Endothelial cell of umbilical vein (primary cell): Measurements from ENCODE around the gene SNAP23. TPM values are rescaled to one million over a fixed set of nuclear protein-coding genes. Genes with fewer than 3 reads are reported as not detected.

Experiments used
- BruUV-seq: library from RNA; stranded (reverse); fragments of 400-500 nt; replicated peaks from 2 replicates; lab custom pipeline; 2021; lab: Mats Ljungman, UMichigan
- CTCF ChIA-PET: fragments of 300-600, 350-600 bp; sonication (Branson Sonifier 250); formaldehyde crosslinking; loops from one replicate; lab custom pipeline; 2021; ENCODE audit warnings: antibody characterized with exemption, inconsistent platforms; lab: Charles Lee
- POLR2A ChIA-PET: fragments of 300-600, 350-600 bp; sonication (Branson Sonifier 250); formaldehyde crosslinking; loops from one replicate; lab custom pipeline; 2021; ENCODE audit warnings: antibody characterized with exemption, inconsistent platforms; lab: Charles Lee
- DNase-seq: peaks from one replicate; pipeline ENCODE4 v3.0.0-alpha.2; 2011; ENCODE audit warnings: low read depth, low spot score
- FAIRE-seq: peaks from 2 replicates; lab custom pipeline; 2011; peaks lifted over from hg19 to GRCh38; lab: Jason Lieb, UNC
- H2AFZ ChIP-seq: 2 replicates; pipeline ENCODE4 v1.6.0; 2012; ENCODE audit warnings: low read depth, low read length, control low read depth, inconsistent platforms
- H3K27ac ChIP-seq: 2 replicates; pipeline ENCODE4 v1.5.1; 2011; ENCODE audit warnings: low read depth, mild to moderate bottlenecking, control low read depth, low read length, moderate library complexity; ENCODE audit not compliant: insufficient read depth
- H3K27me3 ChIP-seq, 2 experiments: 2 replicates each; pipeline versions ENCODE4 v1.6.0 to v1.6.1; 2011; ENCODE audit warnings: low read length in 2 of 2, mixed read lengths in 1 of 2; ENCODE audit not compliant: control insufficient read depth in 2 of 2, insufficient read depth in 2 of 2
- H3K36me3 ChIP-seq, 2 experiments: 2 replicates in 1 of 2; 3 replicates in 1 of 2; pipeline ENCODE4 v1.5.1; 2011; ENCODE audit warnings: low read length in 2 of 2, mild to moderate bottlenecking in 1 of 2, moderate library complexity in 1 of 2; ENCODE audit not compliant: control insufficient read depth in 2 of 2, insufficient read depth in 2 of 2; ENCODE audit errors: extremely low read depth in 1 of 2
- H3K4me1 ChIP-seq: 3 replicates; pipeline ENCODE4 v1.5.1; 2011; ENCODE audit warnings: mild to moderate bottlenecking, low read length; ENCODE audit not compliant: control insufficient read depth, insufficient read depth; ENCODE audit errors: extremely low read depth
- H3K4me2 ChIP-seq: 2 replicates; pipeline ENCODE4 v1.6.1; 2011; ENCODE audit warnings: low read length, control low read depth, mixed read lengths; ENCODE audit not compliant: insufficient read depth
- H3K4me3 ChIP-seq, 3 experiments: fragments of 200-600 bp in 1 of 3; sonication (generic), shearing (Covaris generic) in 1 of 3; replicated peaks in 1 of 3; 2 replicates each; pipeline ENCODE4 v1.5.1; 2011 to 2016; ENCODE audit warnings: control low read depth in 3 of 3, low read length in 3 of 3, mild to moderate bottlenecking in 2 of 3, inconsistent platforms in 1 of 3, low read depth in 1 of 3, moderate library complexity in 1 of 3; ENCODE audit not compliant: insufficient read depth in 1 of 3
- H3K79me2 ChIP-seq: 2 replicates; pipeline ENCODE4 v1.6.0; 2012; ENCODE audit warnings: low read length, inconsistent platforms; ENCODE audit not compliant: control insufficient read depth, insufficient read depth
- H3K9ac ChIP-seq: replicated peaks from 2 replicates; pipeline ENCODE3; 2011; ENCODE audit warnings: low read length, control low read depth; ENCODE audit not compliant: insufficient read depth; ENCODE audit errors: extremely low read depth
- H3K9me1 ChIP-seq: replicated peaks from 3 replicates; pipeline ENCODE4 v1.6.0; 2011; ENCODE audit warnings: mild to moderate bottlenecking, low read length; ENCODE audit not compliant: control insufficient read depth, insufficient read depth; ENCODE audit errors: extremely low read depth
- H3K9me3 ChIP-seq: replicated peaks from 2 replicates; pipeline ENCODE4 v1.5.1; 2012; ENCODE audit warnings: low read length, inconsistent platforms; ENCODE audit not compliant: control insufficient read depth, insufficient read depth
- H4K20me1 ChIP-seq: replicated peaks from 2 replicates; pipeline ENCODE3; 2011; ENCODE audit warnings: mild to moderate bottlenecking, low read length; ENCODE audit not compliant: control insufficient read depth, insufficient read depth; ENCODE audit errors: extremely low read depth
- EZH2 ChIP-seq: IDR thresholded peaks from 2 replicates; pipeline ENCODE4 v1.6.1; 2012; ENCODE audit warnings: borderline replicate concordance, low read depth, mild to moderate bottlenecking, moderate library complexity, low read length, inconsistent platforms; ENCODE audit not compliant: severe bottlenecking
- FOS ChIP-seq: IDR thresholded peaks from 2 replicates; pipeline ENCODE4 v1.6.1; 2011; ENCODE audit warnings: mild to moderate bottlenecking, low read length, moderate library complexity, borderline replicate concordance; ENCODE audit not compliant: insufficient read depth
- GATA2 ChIP-seq: IDR thresholded peaks from 2 replicates; pipeline ENCODE4 v1.7.0; 2011; ENCODE audit warnings: low read depth, mild to moderate bottlenecking, moderate library complexity, mixed read lengths, low read length; ENCODE audit not compliant: insufficient read length, insufficient read depth
- JUN ChIP-seq: IDR thresholded peaks from 2 replicates; pipeline ENCODE4 v1.6.1; 2011; ENCODE audit warnings: borderline replicate concordance, low read depth; ENCODE audit not compliant: insufficient read length, insufficient read depth
- MAX ChIP-seq: IDR thresholded peaks from 2 replicates; pipeline ENCODE4 v1.6.1; 2011; ENCODE audit not compliant: insufficient read depth, insufficient read length
- MYC ChIP-seq: IDR thresholded peaks from one replicate; pipeline ENCODE4 v1.6.1; 2011; ENCODE audit warnings: mild to moderate bottlenecking, low read depth, low read length
- POLR2A ChIP-seq: IDR thresholded peaks from 2 replicates; pipeline ENCODE4 v1.6.1; 2012; ENCODE audit warnings: low read depth, mild to moderate bottlenecking, control low read depth, low read length
- POLR2AphosphoS5 ChIP-seq: IDR thresholded peaks from 2 replicates; pipeline ENCODE4 v1.6.1; 2012; ENCODE audit warnings: low read depth, mild to moderate bottlenecking, control low read depth, low read length, moderate library complexity; ENCODE audit not compliant: insufficient read depth
- dilution Hi-C: fragments of 300-500 bp; cut with MboI; formaldehyde crosslinking; loops from one replicate; pipeline ENCODE4 v1.15.0; 2019; ENCODE audit warnings: low sequenced_read_pairs; ENCODE audit not compliant: extremely low pct_ligation_motif_present
- intact Hi-C: fragments of 100-400 bp; cut with micrococcal nuclease; formaldehyde crosslinking; loops from one replicate; pipeline ENCODE4 v1.10.0; 2022
- polyA plus RNA-seq, 4 experiments: library from polyadenylated mRNA; depleted of rRNA in 3 of 4; stranded (reverse) in 3 of 4; unstranded in 1 of 4; fragments of >200 nt; gene quantifications; 2 replicates each; pipeline versions ENCODE4 v1.2.1 to v1.2.3, GENCODE V29; 2011 to 2012; ENCODE audit warnings: missing spikeins in 1 of 4
- total RNA-seq: library from RNA; stranded (reverse); gene quantifications from 2 replicates; pipeline ENCODE4 v1.2.3, GENCODE V29; 2021
- TF ChIP-seq, protein P1 (sequence below), 2 donors: IDR thresholded peaks; 1 replicate in 1 of 2; 2 replicates in 1 of 2; pipeline ENCODE4 v1.5.1; 2011; ENCODE audit warnings: low read length in 2 of 2, mild to moderate bottlenecking in 2 of 2, moderate library complexity in 2 of 2, control low read depth in 1 of 2, inconsistent platforms in 1 of 2, low read depth in 1 of 2; ENCODE audit not compliant: insufficient read depth in 1 of 2; ENCODE audit errors: extremely low read depth in 1 of 2

Gene SNAP23
- total and polyA plus RNA-seq, 2 donors (not counting 3 experiments of a cell fraction or from before 2014, with no cell fraction given), result 141 to 152 TPM

GRCh38 chr15:42533246-42533645 is 37.8 kb downstream of the SNAP23 start:
- intact Hi-C loops, result no loop called here
- no peak for DNase-seq
- POLR2A ChIA-PET, result interaction anchor here (0.6 kb wide), 1 partner anchor 117 kb away, joined by 6 read pairs; no protein-coding TSS in a partner anchor

More at GRCh38 chr15:42533246-42533645, 37.8 kb downstream of the SNAP23 start:
- H3K36me3 ChIP-seq, result peaks cover 7 to 24% of the 10 kb centered on the region in 2 experiments
- H3K9me1 ChIP-seq, result no peaks in the 10 kb centered on the region
- TF ChIP-seq EZH2, result no peak
- no peak for TF ChIP-seq MYC
- TF ChIP-seq POLR2AphosphoS5, result no peak
- TF ChIP-seq POLR2A, result no peak
- TF ChIP-seq, protein P1, sequence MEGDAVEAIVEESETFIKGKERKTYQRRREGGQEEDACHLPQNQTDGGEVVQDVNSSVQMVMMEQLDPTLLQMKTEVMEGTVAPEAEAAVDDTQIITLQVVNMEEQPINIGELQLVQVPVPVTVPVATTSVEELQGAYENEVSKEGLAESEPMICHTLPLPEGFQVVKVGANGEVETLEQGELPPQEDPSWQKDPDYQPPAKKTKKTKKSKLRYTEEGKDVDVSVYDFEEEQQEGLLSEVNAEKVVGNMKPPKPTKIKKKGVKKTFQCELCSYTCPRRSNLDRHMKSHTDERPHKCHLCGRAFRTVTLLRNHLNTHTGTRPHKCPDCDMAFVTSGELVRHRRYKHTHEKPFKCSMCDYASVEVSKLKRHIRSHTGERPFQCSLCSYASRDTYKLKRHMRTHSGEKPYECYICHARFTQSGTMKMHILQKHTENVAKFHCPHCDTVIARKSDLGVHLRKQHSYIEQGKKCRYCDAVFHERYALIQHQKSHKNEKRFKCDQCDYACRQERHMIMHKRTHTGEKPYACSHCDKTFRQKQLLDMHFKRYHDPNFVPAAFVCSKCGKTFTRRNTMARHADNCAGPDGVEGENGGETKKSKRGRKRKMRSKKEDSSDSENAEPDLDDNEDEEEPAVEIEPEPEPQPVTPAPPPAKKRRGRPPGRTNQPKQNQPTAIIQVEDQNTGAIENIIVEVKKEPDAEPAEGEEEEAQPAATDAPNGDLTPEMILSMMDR (IDR thresholded peaks at IDR 0.05; ENCODE audit: extremely low read depth in 1 of 2, insufficient read depth in 1 of 2, low read depth in 1 of 2, low read length in 2 of 2), result no peak
- TF ChIP-seq JUN, result no peak
- no peak for TF ChIP-seq MAX
- no peak for TF ChIP-seq GATA2
- TF ChIP-seq FOS, result no peak
- no peaks in the 10 kb centered on the region for H4K20me1 ChIP-seq
- H3K4me2 ChIP-seq, result no peak overlapping the region
- no peak overlapping the region for H3K27ac ChIP-seq
- H3K79me2 ChIP-seq, result no peaks in the 10 kb centered on the region
- H2AFZ ChIP-seq, result no peak overlapping the region
- H3K9me3 ChIP-seq, result no peaks in the 10 kb centered on the region
- no peaks in the 10 kb centered on the region for H3K27me3 ChIP-seq
- dilution Hi-C loops, result no loop called here
- no peak overlapping the region for H3K9ac ChIP-seq
- no peak overlapping the region for H3K4me3 ChIP-seq
- CTCF ChIA-PET, result interaction anchor here (1.7 kb wide), 1 partner anchor 116 kb away, joined by 4 read pairs; no protein-coding TSS in a partner anchor
- no TSS peak for BruUV-seq
- no peak for FAIRE-seq
- H3K4me1 ChIP-seq, result no peaks in the 10 kb centered on the region
